Fibroblast of mammary gland (primary cell): ENCODE results near the gene SSTR3.

ENCODE experiments used
- DNase-seq: peaks from one replicate; pipeline ENCODE4 v3.0.0-alpha.2; 2010; ENCODE audit warnings: low read depth
- H3K4me3 ChIP-seq: 2 replicates; pipeline ENCODE4 v1.5.1; 2011; ENCODE audit warnings: low read depth, mild to moderate bottlenecking, low read length, moderate library complexity; ENCODE audit not compliant: control insufficient read depth
- CTCF ChIP-seq: conservative IDR thresholded peaks from 2 replicates; pipeline ENCODE4 v1.5.1; 2011; ENCODE audit warnings: low read depth, low read length, inconsistent platforms; ENCODE audit not compliant: control insufficient read depth, insufficient read depth

SSTR3 gene

GRCh38 chr22:37157516-37158285 is 54.6 kb downstream of the SSTR3 start:
- H3K4me3 ChIP-seq: no peak overlapping the region
- peak; percentile 61 for DNase-seq
- TF ChIP-seq CTCF: no peak

DNA sequence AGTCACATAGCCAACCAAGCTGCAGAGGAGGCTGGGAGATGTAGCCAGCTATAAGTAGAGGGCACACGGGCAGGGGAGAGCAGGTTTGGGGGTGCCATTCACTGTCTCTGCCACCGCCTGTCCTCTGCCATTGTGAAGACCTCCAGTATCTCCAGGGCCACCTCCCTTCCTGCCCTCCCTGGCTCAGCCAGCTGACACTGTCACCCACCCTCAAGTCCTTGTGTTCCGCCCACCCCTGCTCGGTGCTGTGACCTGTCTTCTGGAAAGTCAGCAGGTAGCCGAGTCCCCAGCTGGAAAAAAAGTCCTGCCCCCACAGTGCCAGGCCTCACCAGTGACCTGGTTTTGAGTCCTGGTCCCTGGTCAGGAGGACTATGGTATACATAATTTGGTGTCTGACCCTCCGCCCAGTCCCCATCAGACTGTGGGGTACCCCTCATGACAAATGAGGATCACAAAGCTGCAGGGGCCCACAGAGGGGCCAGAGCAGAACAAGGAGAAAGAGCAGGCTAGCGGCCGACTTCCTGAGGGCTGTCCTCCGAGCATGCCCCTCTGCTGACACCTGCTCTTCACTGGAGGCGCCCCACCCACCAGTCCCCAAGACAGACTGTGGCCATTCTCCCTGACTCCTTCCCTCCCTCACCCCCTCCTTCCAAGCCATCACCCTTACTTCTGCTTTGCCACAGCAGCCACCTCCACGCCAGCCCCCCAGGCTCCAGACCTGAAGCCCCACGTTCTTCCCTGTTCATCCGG is 55.4 kb downstream of the SSTR3 start:
- no peak for TF ChIP-seq CTCF
- H3K4me3 ChIP-seq: no peak overlapping the region
- no peak for DNase-seq

- no peak for DNase-seq
- TF ChIP-seq CTCF: no peak
- no peak overlapping the region for H3K4me3 ChIP-seq
Observed at GRCh38 chr22:37155971-37156370, 56.3 kb downstream of the SSTR3 start.

- TF ChIP-seq CTCF: no peak
- DNase-seq: peak; percentile 16
Observed at GRCh38 chr22:37154925-37155712, 57.2 kb downstream of the SSTR3 start.

More at GRCh38 chr22:37154925-37155712, 57.2 kb downstream of the SSTR3 start:
- no peak overlapping the region for H3K4me3 ChIP-seq
